PC-9 (cell line): ENCODE data around the gene UBE3C.
"Not testable (repeated sequence)": the region's sequence is repeated elsewhere in the genome, so short reads cannot be mapped to it uniquely, and the experiment has no call there.

Source experiments
- CTCF ChIP-seq: fragments of 200-600 bp; sonication (generic); conservative IDR thresholded peaks from 2 replicates; pipeline ENCODE4 v1.6.1; 2017; ENCODE audit warnings: mixed run types, antibody characterized with exemption, mild to moderate bottlenecking, moderate library complexity
- EZH2 ChIP-seq: fragments of 200-600 bp; sonication (generic); IDR thresholded peaks from 2 replicates; pipeline ENCODE4 v1.8.0; 2017; ENCODE audit warnings: antibody characterized with exemption, low read depth

GRCh38 chr7:157159537-157159936 lies 20.8 kb downstream of the UBE3C start:
- TF ChIP-seq CTCF, EZH2: not testable (repeated sequence)
